Astrocyte of the spinal cord (primary cell): Measurements from ENCODE around the gene B3GALT6.
"Not testable (repeated sequence)": the region's sequence is repeated elsewhere in the genome, so short reads cannot be mapped to it uniquely, and the experiment has no call there.

Experiments
- DNase-seq: peaks from one replicate; pipeline ENCODE4 v3.0.0; 2011; ENCODE audit warnings: low read depth, low spot score
- H3K4me3 ChIP-seq: 2 replicates; pipeline ENCODE4 v1.5.1; 2011; ENCODE audit warnings: low read depth, mild to moderate bottlenecking, low read length, moderate library complexity
- in situ Hi-C: cut with HindIII; loops from 2 replicates; pipeline ENCODE4 v1.10.0; 2017; ENCODE audit warnings: low sequenced_read_pairs
- TF ChIP-seq, protein P1 (sequence below): IDR thresholded peaks from 2 replicates; pipeline ENCODE4 v1.5.1; 2012; ENCODE audit warnings: low read depth, mild to moderate bottlenecking, low read length, inconsistent platforms

Gene B3GALT6

DNA sequence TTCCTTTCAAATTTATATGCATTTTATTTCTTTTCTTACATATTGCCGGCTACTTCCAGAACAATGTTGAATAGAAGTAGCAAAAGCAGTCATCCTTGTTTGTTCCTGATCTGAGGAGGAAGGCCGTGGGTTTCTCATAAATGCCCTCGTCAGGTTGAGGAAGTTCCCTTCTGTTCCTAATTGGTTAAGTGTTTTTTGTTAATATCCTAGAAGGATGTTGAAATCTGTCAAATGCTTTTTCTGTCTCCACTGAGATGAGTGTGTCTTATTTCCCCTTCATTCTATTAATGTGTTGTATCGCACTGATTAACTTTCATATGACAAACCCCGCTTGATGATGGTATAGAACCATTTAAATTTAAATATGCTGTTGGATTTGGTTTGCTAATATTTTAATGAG, 42.9 kb upstream of the B3GALT6 start:
- no peak for DNase-seq
- no peak overlapping the region for H3K4me3 ChIP-seq
- in situ Hi-C loops: no loop called here
- TF ChIP-seq, protein P1, sequence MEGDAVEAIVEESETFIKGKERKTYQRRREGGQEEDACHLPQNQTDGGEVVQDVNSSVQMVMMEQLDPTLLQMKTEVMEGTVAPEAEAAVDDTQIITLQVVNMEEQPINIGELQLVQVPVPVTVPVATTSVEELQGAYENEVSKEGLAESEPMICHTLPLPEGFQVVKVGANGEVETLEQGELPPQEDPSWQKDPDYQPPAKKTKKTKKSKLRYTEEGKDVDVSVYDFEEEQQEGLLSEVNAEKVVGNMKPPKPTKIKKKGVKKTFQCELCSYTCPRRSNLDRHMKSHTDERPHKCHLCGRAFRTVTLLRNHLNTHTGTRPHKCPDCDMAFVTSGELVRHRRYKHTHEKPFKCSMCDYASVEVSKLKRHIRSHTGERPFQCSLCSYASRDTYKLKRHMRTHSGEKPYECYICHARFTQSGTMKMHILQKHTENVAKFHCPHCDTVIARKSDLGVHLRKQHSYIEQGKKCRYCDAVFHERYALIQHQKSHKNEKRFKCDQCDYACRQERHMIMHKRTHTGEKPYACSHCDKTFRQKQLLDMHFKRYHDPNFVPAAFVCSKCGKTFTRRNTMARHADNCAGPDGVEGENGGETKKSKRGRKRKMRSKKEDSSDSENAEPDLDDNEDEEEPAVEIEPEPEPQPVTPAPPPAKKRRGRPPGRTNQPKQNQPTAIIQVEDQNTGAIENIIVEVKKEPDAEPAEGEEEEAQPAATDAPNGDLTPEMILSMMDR: no peak

DNA sequence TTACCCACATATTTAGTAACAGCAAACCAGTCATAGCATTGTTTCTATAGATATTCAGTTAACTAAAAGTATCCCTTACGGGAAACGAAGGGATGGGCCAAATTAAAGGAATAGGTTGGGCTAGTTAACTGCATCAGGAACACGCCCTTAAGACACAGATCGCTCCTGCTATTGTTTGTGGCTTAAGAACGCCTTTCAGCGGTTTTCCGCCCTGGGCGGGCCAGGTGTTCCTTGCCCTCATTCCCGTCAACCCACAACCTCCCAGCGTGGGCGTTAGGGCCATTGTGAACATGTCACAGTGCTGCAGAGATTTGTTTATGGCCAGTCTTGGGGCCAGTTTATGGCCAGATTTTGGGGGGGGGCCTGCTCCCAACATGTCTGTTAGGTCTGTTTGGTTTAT, 40.3 kb upstream of the B3GALT6 start:
- in situ Hi-C loops: no loop called here
- TF ChIP-seq, protein P1: no peak
- no peak overlapping the region for H3K4me3 ChIP-seq
- DNase-seq: no peak

DNA sequence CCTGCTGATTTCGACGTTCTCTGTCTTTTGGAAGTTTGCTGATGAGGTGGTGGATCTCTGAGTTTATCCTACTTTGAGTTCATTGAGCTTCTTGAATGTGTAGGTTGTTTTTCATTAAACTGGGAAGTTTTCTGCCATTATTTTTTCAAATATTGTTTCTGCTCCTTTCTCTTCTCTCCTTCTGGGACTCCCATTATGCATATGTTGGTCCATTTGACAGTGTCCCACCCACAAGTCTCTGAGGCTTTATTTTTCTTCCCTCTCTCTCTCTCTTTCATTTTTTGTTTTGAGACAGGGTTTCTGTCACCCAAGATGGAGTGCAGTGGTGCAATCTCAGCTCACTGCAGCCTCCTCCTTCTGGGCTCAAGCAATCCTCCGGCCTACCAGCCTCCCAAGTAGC, 37.3 kb upstream of the B3GALT6 start:
- TF ChIP-seq, protein P1: no peak
- H3K4me3 ChIP-seq: no peak overlapping the region
- in situ Hi-C loops: no loop called here
- DNase-seq: no peak

DNA sequence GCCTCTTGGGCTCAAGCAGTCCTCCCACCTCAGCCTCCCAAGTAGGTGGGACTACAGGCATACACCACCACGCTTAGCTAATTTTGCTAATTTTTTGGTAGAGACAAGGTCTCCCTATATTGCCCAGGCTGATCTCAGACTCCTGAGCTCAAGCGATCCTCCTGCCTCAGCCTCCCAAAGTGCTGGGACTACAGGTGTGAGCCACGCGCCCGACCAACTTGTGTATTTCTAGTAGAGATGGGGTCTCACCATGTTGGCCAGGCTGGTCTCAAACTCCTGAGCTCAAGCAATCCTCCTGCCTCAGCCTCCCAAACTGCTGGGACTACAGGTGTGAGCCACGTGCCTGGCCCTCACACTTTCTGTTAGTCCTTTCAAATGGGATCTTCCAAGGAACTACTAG, 36.3 kb upstream of the B3GALT6 start:
- H3K4me3 ChIP-seq, in situ Hi-C loops, DNase-seq: not testable (repeated sequence)

DNA sequence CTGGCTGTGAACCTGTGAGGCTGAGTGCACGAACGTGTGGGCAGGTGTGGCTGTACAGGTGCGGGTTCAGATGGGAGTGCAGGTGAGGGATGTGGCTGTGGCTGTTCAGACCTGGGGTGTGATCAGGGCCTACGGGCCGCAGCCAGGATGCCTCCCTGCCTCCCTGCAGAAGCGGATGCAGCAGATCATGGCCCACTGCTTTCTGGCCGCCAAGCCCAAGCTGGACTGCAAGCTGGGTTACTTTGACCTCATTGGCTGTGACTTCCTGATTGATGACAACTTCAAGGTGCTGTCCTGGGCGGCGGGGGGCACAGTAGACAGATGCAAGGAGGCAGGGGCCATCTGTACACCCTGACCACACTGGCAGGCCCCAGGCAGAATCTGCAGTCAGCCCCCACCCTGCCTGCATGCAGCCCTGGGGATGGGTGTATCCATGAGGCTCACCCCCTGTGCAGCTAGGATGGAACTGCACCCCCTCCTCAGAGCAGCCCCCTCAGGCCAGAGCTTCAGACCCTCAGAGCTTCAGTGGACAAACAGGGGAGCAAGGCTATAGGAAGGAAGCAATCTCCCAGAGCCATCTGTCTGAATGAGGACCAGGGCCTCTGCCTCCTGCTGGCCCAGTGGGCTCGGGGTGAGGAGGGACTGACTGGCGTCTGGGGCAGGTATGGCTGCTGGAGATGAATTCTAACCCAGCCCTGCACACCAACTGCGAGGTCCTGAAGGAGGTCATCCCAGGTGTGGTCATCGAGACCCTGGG, 35.4 kb upstream of the B3GALT6 start:
- in situ Hi-C loops: no loop called here
- no peak for DNase-seq
- H3K4me3 ChIP-seq: no peak overlapping the region
- TF ChIP-seq, protein P1: no peak

DNA sequence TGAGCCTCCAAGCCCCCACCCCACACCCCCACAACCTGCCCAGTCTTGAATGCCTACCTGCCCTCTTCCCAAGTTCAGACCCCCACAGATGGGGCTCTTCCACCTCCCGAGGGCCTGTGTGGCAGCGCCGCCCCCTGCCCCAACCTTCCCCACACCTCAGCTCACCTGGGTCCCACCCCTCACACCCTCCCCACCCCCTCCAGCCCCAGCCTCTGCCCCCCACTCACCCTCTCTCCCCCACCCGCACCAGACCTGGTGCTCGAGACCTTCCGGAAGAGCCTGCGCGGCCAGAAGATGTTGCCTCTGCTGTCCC, 34.9 kb upstream of the B3GALT6 start:
- TF ChIP-seq, protein P1: no peak
- in situ Hi-C loops: no loop called here
- no peak for DNase-seq
- no peak overlapping the region for H3K4me3 ChIP-seq

DNA sequence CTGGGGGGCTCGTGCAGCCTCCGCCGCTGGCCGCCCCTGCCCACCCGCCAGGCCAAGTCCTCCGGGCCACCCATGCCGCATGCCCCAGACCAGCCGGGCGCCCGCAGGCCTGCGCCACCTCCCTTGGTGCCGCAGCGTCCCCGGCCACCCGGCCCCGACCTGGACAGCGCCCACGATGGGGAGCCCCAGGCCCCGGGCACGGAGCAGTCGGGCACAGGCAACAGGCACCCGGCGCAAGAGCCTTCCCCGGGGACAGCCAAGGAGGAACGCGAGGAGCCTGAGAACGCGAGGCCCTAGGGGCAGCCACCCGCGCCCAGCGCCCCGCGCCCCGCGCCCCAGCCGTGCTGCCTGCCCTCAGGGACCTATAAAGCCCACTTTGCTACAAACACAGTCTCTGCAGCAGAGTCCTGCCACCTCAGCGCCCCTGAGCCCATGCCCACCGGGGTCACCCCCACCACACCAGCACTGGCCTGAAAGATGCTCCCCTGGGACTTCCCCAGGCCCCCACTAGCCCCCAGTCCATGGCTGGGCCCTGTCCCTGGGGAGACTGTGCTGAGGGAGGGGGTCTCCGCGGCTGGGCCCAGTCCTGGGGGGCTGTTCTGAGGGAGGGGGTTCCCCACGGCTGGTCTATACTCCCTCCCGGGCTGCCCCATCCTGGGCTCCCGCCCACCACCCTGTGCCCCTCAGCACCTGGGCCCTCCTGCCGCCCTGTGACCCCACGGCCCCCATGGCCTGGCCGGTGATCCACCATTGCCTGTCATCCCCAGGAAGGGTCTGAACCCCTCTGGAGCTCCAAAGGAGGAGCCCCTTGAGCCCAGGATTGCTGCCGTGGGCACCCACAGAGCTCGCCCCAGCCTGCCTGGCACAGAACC, 34.2 kb upstream of the B3GALT6 start:
- DNase-seq: no peak
- in situ Hi-C loops: no loop called here
- TF ChIP-seq, protein P1: no peak
- H3K4me3 ChIP-seq: no peak overlapping the region
